Sigmoid colon (tissue), 7 donors: ENCODE measurements around the gene CORO2B. TPM values are rescaled to one million over a fixed set of nuclear protein-coding genes. Genes with fewer than 3 reads are reported as not detected.

ENCODE experiments used
- DNase-seq: peaks from one replicate; pipeline ENCODE4 v3.0.0-alpha.2; 2019
- H3K27ac ChIP-seq, 4 donors: fragments of 200-600 bp; sonication (generic); one replicate each; pipeline ENCODE4 v1.5.1; 2016 to 2019; ENCODE audit warnings: mild to moderate bottlenecking in 1 of 4
- H3K27me3 ChIP-seq, 3 donors: fragments of 200-600 bp; sonication (generic); one replicate each; pipeline ENCODE4 v1.5.1; 2019; ENCODE audit warnings: mild to moderate bottlenecking in 1 of 3
- H3K36me3 ChIP-seq, 4 donors: fragments of 200-600 bp; sonication (generic); one replicate each; pipeline ENCODE4 v1.5.1; 2016 to 2019
- H3K4me1 ChIP-seq, 4 donors: fragments of 200-600 bp; sonication (generic); one replicate each; pipeline ENCODE4 v1.5.1; 2017 to 2019
- H3K4me3 ChIP-seq, 4 donors: fragments of 200-600 bp; sonication (generic); one replicate each; pipeline ENCODE4 v1.5.1; 2017 to 2019; ENCODE audit warnings: mild to moderate bottlenecking in 2 of 4, moderate library complexity in 1 of 4
- H3K9me3 ChIP-seq, 4 donors: fragments of 200-600 bp in 3 of 4; sonication (generic) in 3 of 4; one replicate each; pipeline versions ENCODE4 v1.5.1 to v1.6.1; 2013 to 2019
- EP300 ChIP-seq, 4 donors: sonication (generic); formaldehyde crosslinking; IDR thresholded peaks; one replicate each; pipeline ENCODE4 v1.6.1; 2017; ENCODE audit warnings: antibody characterized with exemption in 4 of 4
- POLR2A ChIP-seq, 2 donors: fragments of 450-650 bp; IDR thresholded peaks; one replicate each; pipeline ENCODE4 v1.6.1; 2016; ENCODE audit warnings: antibody characterized with exemption in 2 of 2, mild to moderate bottlenecking in 2 of 2, moderate library complexity in 2 of 2
- POLR2AphosphoS5 ChIP-seq, 4 donors: sonication (generic); formaldehyde crosslinking; IDR thresholded peaks; one replicate each; pipeline ENCODE4 v1.6.1; 2017; ENCODE audit warnings: antibody characterized with exemption in 4 of 4
- WGBS, 2 donors: extraction: QIAGEN DNeasy Blood & Tissue Kit; methylation state at CpG; one replicate each; pipeline ENCODE4 v1.1.7; 2013; 5-methylcytosine and 5-hydroxymethylcytosine counted together
- intact Hi-C: fragments of 100-400 bp; cut with DNase I; formaldehyde crosslinking; loops from one replicate; pipeline ENCODE4 v1.15.1; 2023
- polyA plus RNA-seq, 3 donors: library from polyadenylated mRNA; stranded (reverse); fragments of 200-250 nt; gene quantifications; one replicate each; pipeline ENCODE4 v1.2.3, GENCODE V29; 2013
- total RNA-seq, 4 donors: library from RNA; depleted of rRNA; stranded (reverse); fragments of >200 nt; gene quantifications; one replicate each; pipeline ENCODE4 v1.1.0, GENCODE V29; 2016
- TF ChIP-seq, protein P1 (sequence below), 4 experiments: fragments of 450-650 bp in 3 of 4; fragments of 200-600 bp in 1 of 4; IDR thresholded peaks; one replicate each; pipeline ENCODE4 v1.5.1; 2016 to 2019; ENCODE audit warnings: antibody characterized with exemption in 4 of 4, mild to moderate bottlenecking in 3 of 4, moderate library complexity in 2 of 4
- donor health status: healthy with polysubstance abuse.
- donor health status: Bipolar disorder and iron deficiency.
- donor health status: healthy.

Gene CORO2B
- total and polyA plus RNA-seq, 7 donors: 0.46 to 3.9 (median 3.1) TPM

DNA sequence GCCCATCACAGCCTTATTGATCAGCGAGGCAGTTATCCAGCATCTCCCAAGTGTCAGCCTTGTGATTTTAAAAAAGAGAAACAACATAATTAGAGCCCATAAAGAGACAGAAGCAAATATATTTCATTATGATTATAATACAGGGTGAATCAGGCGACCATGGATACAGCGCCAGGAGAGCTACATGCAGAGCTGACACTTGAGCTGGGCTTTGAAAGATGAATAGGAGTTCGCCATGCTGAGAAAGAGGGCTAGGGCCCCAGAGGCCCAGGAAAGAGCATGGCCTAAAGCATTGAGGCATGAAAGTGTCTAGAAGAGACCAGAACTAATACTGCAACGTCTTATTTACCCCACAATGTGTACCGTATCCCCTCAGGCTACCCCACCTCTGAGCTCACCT is 4.2 kb upstream of the CORO2B start:
- no peak for TF ChIP-seq POLR2AphosphoS5 (IDR thresholded peaks at IDR 0.05)
- no peak for TF ChIP-seq EP300 (IDR thresholded peaks at IDR 0.05)
- TF ChIP-seq, protein P1, sequence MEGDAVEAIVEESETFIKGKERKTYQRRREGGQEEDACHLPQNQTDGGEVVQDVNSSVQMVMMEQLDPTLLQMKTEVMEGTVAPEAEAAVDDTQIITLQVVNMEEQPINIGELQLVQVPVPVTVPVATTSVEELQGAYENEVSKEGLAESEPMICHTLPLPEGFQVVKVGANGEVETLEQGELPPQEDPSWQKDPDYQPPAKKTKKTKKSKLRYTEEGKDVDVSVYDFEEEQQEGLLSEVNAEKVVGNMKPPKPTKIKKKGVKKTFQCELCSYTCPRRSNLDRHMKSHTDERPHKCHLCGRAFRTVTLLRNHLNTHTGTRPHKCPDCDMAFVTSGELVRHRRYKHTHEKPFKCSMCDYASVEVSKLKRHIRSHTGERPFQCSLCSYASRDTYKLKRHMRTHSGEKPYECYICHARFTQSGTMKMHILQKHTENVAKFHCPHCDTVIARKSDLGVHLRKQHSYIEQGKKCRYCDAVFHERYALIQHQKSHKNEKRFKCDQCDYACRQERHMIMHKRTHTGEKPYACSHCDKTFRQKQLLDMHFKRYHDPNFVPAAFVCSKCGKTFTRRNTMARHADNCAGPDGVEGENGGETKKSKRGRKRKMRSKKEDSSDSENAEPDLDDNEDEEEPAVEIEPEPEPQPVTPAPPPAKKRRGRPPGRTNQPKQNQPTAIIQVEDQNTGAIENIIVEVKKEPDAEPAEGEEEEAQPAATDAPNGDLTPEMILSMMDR (IDR thresholded peaks at IDR 0.05): no peak
- no peak for TF ChIP-seq POLR2A (IDR thresholded peaks at IDR 0.05)
- H3K27me3 ChIP-seq: peaks cover 11 to 92% (median 51%) of the 10 kb centered on the region in 3 donors
- no peak for DNase-seq
- H3K36me3 ChIP-seq: no peaks in the 10 kb centered on the region
- no peak overlapping the region for H3K4me3 ChIP-seq
- no peaks in the 10 kb centered on the region for H3K9me3 ChIP-seq
- H3K27ac ChIP-seq: no peak overlapping the region
- WGBS, 2 donors: 80 to 87% methylated on average over 6 of the region's 6 CpGs
- peaks cover 2 to 20% (median 18%) of the 10 kb centered on the region in 4 donors for H3K4me1 ChIP-seq
- intact Hi-C loops: no loop called here

DNA sequence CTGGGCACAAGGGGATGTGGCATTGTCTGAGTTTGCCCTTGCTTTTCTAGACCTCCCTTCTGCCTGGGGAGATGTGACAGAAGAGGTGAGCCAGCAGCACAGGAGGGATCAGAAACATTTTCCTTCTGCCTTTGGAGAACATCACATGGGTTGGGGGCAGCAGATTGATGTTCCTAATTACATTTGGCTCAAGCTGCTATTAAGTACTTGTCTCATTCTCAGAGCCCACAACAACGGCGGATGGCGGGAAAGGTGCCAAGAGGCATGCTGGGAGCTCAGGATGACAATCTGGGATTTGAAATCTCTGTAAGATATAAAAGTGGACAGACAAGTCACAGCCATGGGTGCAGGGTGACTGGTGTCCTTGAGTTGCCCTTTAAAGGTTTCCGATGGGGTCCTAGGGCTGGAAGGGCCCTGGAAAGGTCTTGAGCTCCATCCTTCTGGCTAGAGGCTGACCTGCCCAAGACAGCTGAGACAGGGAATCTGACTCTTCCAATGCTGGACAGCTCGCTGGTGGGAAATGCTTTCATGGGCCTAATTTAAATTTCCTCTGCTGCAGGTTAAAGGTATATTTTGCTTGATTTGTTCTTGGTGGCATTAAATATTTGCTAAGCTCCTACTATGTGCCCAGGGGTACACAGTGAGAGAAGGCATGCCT is 2.4 kb upstream of the CORO2B start:
- intact Hi-C loops: no loop called here
- Histone ChIP-seq H3K27ac (no peak overlapping the region), H3K9me3 (no peaks in the 10 kb centered on the region), H3K4me1 (peaks cover 2 to 21% (median 18%) of the 10 kb centered on the region in 4 donors), H3K36me3 (no peaks in the 10 kb centered on the region), H3K27me3 (peaks cover 11 to 80% (median 52%) of the 10 kb centered on the region in 3 donors), H3K4me3 (no peak overlapping the region)
- TF ChIP-seq, protein P1 (IDR thresholded peaks at IDR 0.05): no peak
- no peak for TF ChIP-seq POLR2A (IDR thresholded peaks at IDR 0.05)
- no peak for TF ChIP-seq POLR2AphosphoS5 (IDR thresholded peaks at IDR 0.05)
- TF ChIP-seq EP300 (IDR thresholded peaks at IDR 0.05): no peak
- DNase-seq: no peak
- WGBS, 2 donors: 79 to 84% methylated on average over 5 of the region's 5 CpGs

DNA sequence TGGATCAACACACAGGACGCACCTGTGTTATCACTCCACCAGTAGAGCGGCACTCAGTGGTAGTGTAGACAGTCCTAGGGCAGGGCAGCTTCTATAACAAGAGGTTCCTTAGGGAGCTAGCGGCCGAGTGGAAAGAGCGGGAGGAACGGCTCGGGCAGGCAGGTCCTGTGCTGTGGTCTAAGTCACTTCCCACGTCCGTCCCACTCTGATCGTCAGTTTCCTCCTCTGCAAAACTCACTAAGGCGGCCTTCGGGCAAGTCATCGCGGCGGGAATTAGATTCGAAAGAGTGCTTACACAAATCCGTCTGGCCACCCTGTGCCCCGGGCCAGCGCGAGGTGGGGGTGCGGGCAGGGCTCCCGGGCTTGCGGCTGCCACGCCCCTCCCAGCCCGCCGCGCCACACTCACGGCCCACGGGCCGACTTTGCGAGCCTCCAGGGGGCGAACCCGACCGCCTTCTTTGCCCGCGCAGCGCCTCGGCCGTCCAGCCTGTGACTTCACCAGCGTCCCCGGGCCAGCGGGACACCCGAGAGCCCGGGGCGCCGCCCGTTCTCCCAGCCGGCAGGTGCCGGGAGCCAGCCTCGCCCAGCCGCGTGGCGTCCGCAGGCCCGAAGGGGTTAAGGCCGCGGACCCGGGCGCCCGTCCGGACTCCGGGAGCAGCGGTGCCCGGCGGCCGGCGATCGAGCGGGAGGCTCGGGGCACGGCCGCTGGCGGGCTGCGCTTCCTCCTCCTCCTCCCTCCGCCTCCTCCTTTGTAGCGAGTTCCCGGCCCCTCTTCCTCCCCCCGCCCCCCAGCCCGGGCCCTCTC is 416 bp upstream of the CORO2B start:
- peaks cover 11 to 59% (median 43%) of the 10 kb centered on the region in 3 donors for H3K27me3 ChIP-seq
- peaks cover 2 to 21% (median 18%) of the 10 kb centered on the region in 4 donors for H3K4me1 ChIP-seq
- H3K27ac ChIP-seq: peak overlapping the region; percentile 39 to 78 (median 70)
- TF ChIP-seq EP300 (IDR thresholded peaks at IDR 0.05) (no peak), POLR2AphosphoS5 (IDR thresholded peaks at IDR 0.05) (no peak), POLR2A (IDR thresholded peaks at IDR 0.05) (no peak)
- TF ChIP-seq, protein P1 (IDR thresholded peaks at IDR 0.05): peak in 2 of 4 experiments; percentile 25 to 40
- H3K4me3 ChIP-seq: peak overlapping the region; percentile 38 to 67 (median 56)
- no peaks in the 10 kb centered on the region for H3K9me3 ChIP-seq
- no peaks in the 10 kb centered on the region for H3K36me3 ChIP-seq
- 0 to 1% methylated on average over 79 of the region's 79 CpGs for WGBS, 2 donors
- intact Hi-C loops: loop anchor here (1.0 kb wide), 1 partner anchor 96 kb away; no protein-coding TSS in a partner anchor
- DNase-seq: peak; percentile 89

DNA sequence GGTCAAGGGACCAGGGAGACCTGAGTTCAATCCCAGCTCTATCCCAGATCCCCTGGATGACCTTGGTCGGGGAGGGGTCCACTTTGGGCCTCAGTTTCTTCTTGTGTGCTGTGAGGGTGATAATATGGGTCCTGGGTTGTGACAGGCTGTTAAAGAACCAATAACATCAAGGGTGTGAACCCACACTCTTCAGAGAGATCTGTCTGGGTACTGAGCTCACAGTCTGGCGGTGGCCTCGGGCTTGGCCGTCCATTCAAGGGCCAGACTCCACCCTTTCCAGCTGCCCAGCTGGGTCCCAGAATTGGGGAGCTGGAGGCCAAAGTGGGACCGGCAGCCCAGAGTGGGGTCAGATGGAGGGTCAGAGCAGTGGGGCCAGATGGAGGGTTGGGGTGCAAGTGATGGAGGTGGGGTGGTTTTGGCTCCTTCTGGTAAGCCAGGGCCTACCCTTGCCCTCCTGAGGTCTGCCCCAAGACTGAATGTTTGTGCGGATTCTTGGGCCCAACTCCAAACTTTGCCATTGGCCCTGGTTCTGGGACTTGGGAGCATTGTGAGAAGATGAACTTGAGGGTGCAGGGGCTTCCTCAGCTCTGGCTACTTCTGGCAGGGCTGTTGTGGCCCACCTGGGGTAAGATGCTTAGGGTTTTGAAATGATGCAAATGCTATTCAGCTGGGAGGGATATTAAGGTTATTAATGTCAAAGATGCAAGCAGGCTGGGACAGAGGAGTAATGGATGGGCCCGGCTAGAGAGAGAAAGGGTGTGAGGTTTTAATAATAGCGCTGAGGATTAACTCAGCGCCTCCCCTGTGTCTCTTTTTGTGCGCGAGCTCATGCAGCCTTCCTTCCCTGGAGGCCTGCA is 1.5 kb downstream of the CORO2B start:
- peak; percentile 68 for DNase-seq
- 83 to 84% methylated on average over 11 of the region's 11 CpGs for WGBS, 2 donors
- H3K4me3 ChIP-seq: peak overlapping the region in 2 of 4 donors; percentile 50 to 63
- H3K27ac ChIP-seq: peak overlapping the region; percentile 41 to 76 (median 70)
- H3K36me3 ChIP-seq: no peaks in the 10 kb centered on the region
- no peak for TF ChIP-seq POLR2AphosphoS5 (IDR thresholded peaks at IDR 0.05)
- H3K9me3 ChIP-seq: no peaks in the 10 kb centered on the region
- intact Hi-C loops: no loop called here
- H3K4me1 ChIP-seq: peaks cover 2 to 21% (median 18%) of the 10 kb centered on the region in 4 donors
- peaks cover 11 to 42% (median 34%) of the 10 kb centered on the region in 3 donors for H3K27me3 ChIP-seq
